Uterus (tissue), 4 donors: ENCODE measurements around the gene TTC9C. TPM values are rescaled to one million over a fixed set of nuclear protein-coding genes. Genes with fewer than 3 reads are reported as not detected.

Source experiments
- DNase-seq, 2 donors: peaks; one replicate each; pipeline ENCODE4 v3.0.0-alpha.2; 2019 to 2020
- H3K27ac ChIP-seq, 2 donors: fragments of 200-600 bp; sonication (generic); 1 replicate in 1 of 2; 2 replicates in 1 of 2; pipeline ENCODE4 v1.5.1; 2016 to 2018
- H3K27me3 ChIP-seq, 2 donors: fragments of 200-600 bp; sonication (generic); one replicate each; pipeline ENCODE4 v1.5.1; 2018 to 2019; ENCODE audit warnings: control low read depth in 1 of 2
- H3K36me3 ChIP-seq, 2 donors: fragments of 200-600 bp; sonication (generic); one replicate each; pipeline ENCODE4 v1.5.1; 2019; ENCODE audit warnings: control low read depth in 1 of 2
- H3K4me1 ChIP-seq, 2 donors: fragments of 200-600 bp; sonication (generic); one replicate each; pipeline ENCODE4 v1.5.1; 2018 to 2019; ENCODE audit warnings: control low read depth in 1 of 2
- H3K4me3 ChIP-seq, 2 donors: fragments of 200-600 bp; sonication (generic); 1 replicate in 1 of 2; 2 replicates in 1 of 2; pipeline ENCODE4 v1.5.1; 2018 to 2019; ENCODE audit warnings: mild to moderate bottlenecking in 1 of 2
- H3K9me3 ChIP-seq, 2 donors: fragments of 200-600 bp; sonication (generic); one replicate each; pipeline ENCODE4 v1.5.1; 2019; ENCODE audit warnings: control low read depth in 1 of 2
- CTCF ChIP-seq, 4 experiments: fragments of 200-600 bp in 2 of 4; fragments of 450-650 bp in 2 of 4; sonication (generic) in 2 of 4; IDR thresholded peaks; one replicate each; pipeline ENCODE4 v1.5.1; 2016 to 2019; ENCODE audit warnings: antibody characterized with exemption in 4 of 4, mild to moderate bottlenecking in 2 of 4, moderate library complexity in 1 of 4
- POLR2A ChIP-seq, 2 donors: fragments of 450-650 bp; IDR thresholded peaks; one replicate each; pipeline ENCODE4 v1.6.1; 2016; ENCODE audit warnings: antibody characterized with exemption in 2 of 2, mild to moderate bottlenecking in 1 of 2, moderate library complexity in 1 of 2
- intact Hi-C: fragments of 100-400 bp; cut with DNase I; formaldehyde crosslinking; loops from one replicate; pipeline ENCODE4 v1.15.1; 2023; ENCODE audit warnings: low total_unique reads
- total RNA-seq, 4 donors: library from RNA; depleted of rRNA in 3 of 4; stranded (reverse); fragments of >200 nt in 3 of 4; gene quantifications; one replicate each; pipeline versions ENCODE4 v1.1.0 to v1.2.4, GENCODE V29; 2014 to 2023
- donor health status: DM: yes; HTN: yes; CAD: no.

Gene TTC9C
- 10 to 100 TPM in 2 of 4 donors, 1 to 10 TPM in 2; 1.3 to 32.4 (median 16.3) TPM for total RNA-seq

DNA sequence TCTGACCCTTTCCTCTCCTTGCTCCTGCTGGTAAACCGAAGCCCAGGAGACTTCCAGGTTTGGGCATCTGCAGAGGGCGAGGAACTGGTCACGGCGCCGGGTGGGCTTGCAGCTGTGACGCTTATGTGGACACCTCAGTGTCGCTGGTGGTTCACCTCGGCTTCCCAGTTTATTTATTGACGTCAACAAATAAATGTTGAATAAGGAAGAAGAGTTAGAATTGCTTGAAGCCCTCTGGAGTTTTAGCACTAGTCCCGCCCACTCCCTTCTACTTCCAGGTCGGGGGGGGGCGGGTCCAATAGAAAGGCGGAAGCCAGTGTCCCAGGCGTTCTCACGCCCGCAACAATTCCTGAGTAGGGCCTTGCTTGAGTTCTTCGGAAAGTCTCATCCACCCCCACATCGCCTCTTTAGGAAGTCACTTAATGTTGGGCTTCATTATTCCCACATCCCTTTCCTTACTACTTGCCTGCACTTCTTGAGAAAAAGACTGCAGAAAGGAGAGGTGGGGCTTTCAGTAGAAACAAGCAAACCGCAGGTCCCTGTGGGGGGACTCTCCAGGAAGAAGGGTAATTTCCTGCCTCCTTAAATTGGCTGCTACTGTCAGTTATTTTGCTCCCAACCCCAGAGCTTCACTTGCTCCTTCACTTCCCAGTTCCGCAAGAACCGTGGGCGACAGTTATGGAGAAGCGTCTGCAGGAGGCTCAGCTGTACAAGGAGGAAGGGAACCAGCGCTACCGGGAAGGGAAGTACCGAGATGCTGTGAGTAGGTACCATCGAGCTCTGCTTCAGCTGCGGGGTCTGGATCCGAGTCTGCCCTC is at the start of gene TTC9C:
Gene TTC9C, plus strand, starts transcription at position 316 of the 818 bp plus-strand sequence. Its CDS starts 363 bp downstream, at position 679.
- Histone ChIP-seq H3K36me3 (no peaks in the 10 kb centered on the region), H3K4me1 (peaks cover 12 to 13% of the 10 kb centered on the region in 2 donors)

GRCh38 chr11:62678770-62679696 is 49.3 kb upstream of the TTC9C start, which contains the start of gene UBXN1:
TSS of gene UBXN1 (minus strand) at chr11:62679073. CDS start at chr11:62678923, 150 bp downstream.
- no peaks in the 10 kb centered on the region for H3K9me3 ChIP-seq
- H3K27me3 ChIP-seq = no peaks in the 10 kb centered on the region
- no peaks in the 10 kb centered on the region for H3K36me3 ChIP-seq
- peak; percentile 91 to 93 for DNase-seq
- intact Hi-C loops = no loop called here
- TF ChIP-seq CTCF (IDR thresholded peaks at IDR 0.05) (no peak), POLR2A (IDR thresholded peaks at IDR 0.05) (peak; percentile 51 to 53)
- H3K27ac ChIP-seq = peak within 1 kb of the TSS; percentile 76 to 87
- H3K4me3 ChIP-seq = peak within 1 kb of the TSS; percentile 64 to 98
- H3K4me1 ChIP-seq = peaks cover 0 to 16% of the 10 kb centered on the region in 2 donors

More for the DNA sequence above, at the start of gene TTC9C:
- peak within 1 kb of the TSS; percentile 87 to 92 for H3K27ac ChIP-seq
- TF ChIP-seq POLR2A (IDR thresholded peaks at IDR 0.05) = peak; percentile 34 to 62
- TF ChIP-seq CTCF (IDR thresholded peaks at IDR 0.05) = no peak
- H3K27me3 ChIP-seq = no peaks in the 10 kb centered on the region
- H3K4me3 ChIP-seq = peak within 1 kb of the TSS; percentile 51 to 74
- intact Hi-C loops = no loop called here
- H3K9me3 ChIP-seq = no peaks in the 10 kb centered on the region
- DNase-seq = peak; percentile 84 to 90

GRCh38 chr11:62680825-62681240 is 47.5 kb upstream of the TTC9C start:
- Histone ChIP-seq H3K36me3 (no peaks in the 10 kb centered on the region), H3K4me3 (no peak overlapping the region), H3K9me3 (no peaks in the 10 kb centered on the region), H3K27ac (peak overlapping the region; percentile 49 to 64), H3K27me3 (no peaks in the 10 kb centered on the region), H3K4me1 (peaks cover 0 to 16% of the 10 kb centered on the region in 2 donors)
- DNase-seq = peak in 1 of 2 donors; percentile 66
- intact Hi-C loops = no loop called here
- TF ChIP-seq CTCF (IDR thresholded peaks at IDR 0.05) (peak; percentile 44 to 74 (median 54)), POLR2A (IDR thresholded peaks at IDR 0.05) (no peak)

DNA sequence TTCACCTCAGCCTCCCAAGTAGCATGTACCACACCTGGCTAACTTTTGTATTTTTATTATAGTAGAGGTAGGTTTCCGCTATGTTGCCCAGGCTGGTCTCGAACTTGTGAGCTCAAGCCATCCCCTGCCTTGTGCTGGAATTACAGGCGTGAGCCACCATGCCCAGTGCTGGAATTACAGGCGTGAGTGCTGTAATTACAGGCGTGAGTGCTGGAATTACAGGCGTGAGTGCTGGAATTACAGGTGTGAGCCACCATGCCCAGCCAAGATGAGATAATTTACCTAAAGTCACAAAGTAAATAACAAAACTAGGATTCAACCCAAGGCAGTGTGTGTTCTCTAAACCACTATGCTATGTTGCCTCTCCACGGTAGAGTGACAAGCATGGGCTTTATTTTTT is 45.8 kb upstream of the TTC9C start:
- TF ChIP-seq CTCF (IDR thresholded peaks at IDR 0.05) = no peak
- TF ChIP-seq POLR2A (IDR thresholded peaks at IDR 0.05) = no peak
- H3K27ac ChIP-seq = no peak overlapping the region
- H3K27me3 ChIP-seq = no peaks in the 10 kb centered on the region
- H3K36me3 ChIP-seq = no peaks in the 10 kb centered on the region
- DNase-seq = no peak
- intact Hi-C loops = no loop called here
- peaks cover 0 to 15% of the 10 kb centered on the region in 2 donors for H3K4me1 ChIP-seq
- H3K4me3 ChIP-seq = no peak overlapping the region
- no peaks in the 10 kb centered on the region for H3K9me3 ChIP-seq
